Astrocyte of the cerebellum (primary cell): ENCODE results near the gene CHCHD1.

Experiments used
- DNase-seq: peaks from one replicate; pipeline ENCODE4 v3.0.0-alpha.2; 2011; ENCODE audit warnings: low read depth
- H3K4me3 ChIP-seq: 2 replicates; pipeline ENCODE4 v1.5.1; 2011; ENCODE audit warnings: mild to moderate bottlenecking, low read depth, low read length, moderate library complexity
- CTCF ChIP-seq: IDR thresholded peaks from 2 replicates; pipeline ENCODE4 v1.5.1; 2012; ENCODE audit warnings: low read length, low read depth, moderate library complexity, mild to moderate bottlenecking; ENCODE audit errors: missing control alignments
- in situ Hi-C: cut with HindIII; loops from 2 replicates; pipeline ENCODE4 v1.10.0; 2017; ENCODE audit warnings: low sequenced_read_pairs

Gene CHCHD1

DNA sequence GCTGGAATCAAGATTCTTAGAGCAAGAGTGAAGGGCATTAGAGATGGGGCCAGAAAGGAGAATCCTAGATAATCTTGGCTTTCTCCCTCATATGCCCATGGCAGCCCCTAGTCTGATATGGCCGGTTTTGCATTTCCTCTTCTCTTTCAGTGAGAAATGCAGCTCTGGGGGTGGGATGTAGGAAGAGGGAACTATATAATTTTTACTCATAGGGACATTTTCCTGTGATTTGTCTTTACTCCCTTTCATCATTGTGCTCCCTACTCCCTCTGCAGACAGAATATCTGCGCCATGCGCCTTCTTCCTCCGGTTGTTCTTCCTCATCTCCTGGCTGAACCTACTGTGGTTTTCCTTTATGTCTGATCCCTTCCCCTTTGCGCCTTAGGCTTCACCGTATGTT, 16.8 kb upstream of the CHCHD1 start:
- TF ChIP-seq CTCF: no peak
- no peak for DNase-seq
- H3K4me3 ChIP-seq: no peak overlapping the region
- in situ Hi-C loops: no loop called here

DNA sequence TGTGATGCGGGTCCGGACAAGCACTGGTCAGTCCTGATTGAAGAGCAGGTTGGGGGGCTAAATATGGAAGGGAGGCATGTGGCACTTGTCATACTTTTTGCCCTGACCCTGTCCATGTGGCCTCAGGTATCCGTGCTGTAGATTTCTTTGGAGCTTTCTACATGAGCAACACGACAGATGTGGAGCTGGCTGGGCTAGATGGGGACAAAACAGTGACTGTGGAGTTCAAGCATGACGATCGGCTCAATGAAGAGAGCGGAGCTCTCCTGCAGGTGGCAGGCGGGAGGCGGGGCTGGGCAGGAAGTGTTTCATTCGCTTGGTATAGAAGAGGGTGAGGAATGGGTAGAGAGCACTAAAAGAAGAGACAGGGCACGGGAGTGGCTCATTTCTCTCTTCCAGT, 13.0 kb upstream of the CHCHD1 start:
- no peak for TF ChIP-seq CTCF
- in situ Hi-C loops: no loop called here
- DNase-seq: no peak
- no peak overlapping the region for H3K4me3 ChIP-seq

DNA sequence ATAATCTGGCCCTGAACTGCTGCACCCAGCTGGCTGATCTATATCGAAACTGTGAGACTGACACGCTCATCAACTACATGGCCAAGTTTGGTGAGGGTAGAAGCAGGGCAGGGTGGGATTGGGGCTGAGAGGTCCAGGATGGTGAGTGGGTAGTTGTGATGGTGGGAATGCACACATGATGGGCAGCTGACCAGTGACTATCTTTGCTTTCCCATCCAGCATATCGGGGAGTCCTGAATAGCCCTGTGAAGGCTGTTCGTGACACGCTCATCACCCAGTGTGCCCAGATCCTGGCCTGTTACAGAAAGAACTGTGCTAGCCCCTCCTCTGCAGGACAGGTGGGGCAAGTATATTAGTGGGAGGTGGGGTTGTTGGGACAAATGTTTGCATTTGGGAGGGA, 12.5 kb upstream of the CHCHD1 start:
- H3K4me3 ChIP-seq: no peak overlapping the region
- in situ Hi-C loops: no loop called here
- TF ChIP-seq CTCF: no peak
- no peak for DNase-seq

DNA sequence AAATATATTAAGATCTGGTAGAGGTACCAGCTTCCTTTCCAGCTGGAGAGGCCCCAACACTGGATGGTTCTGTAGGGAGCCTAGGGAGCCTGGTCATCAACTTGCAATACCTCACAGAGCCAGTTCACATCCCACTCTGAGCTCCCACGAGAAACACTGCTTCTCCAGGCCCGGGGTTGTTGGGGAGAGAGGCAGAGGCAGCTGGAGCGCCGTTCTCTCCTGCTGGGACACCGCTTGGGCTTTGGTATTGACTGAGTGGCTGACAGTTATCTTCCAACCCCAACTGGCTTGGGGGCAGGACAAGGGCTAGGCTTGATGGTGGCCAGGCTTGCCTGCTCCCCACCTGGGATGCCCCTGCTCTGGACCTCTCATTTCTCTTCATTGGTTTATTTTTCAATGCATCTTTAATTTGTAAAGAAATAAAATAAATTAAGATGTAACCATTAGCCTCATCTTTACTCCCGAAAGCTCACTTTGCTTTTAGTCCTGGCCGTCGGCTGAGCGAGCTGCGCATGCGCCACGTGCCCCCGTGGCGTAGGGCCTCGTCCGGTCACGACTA, 10.0 kb upstream of the CHCHD1 start:
- no peak for TF ChIP-seq CTCF
- peak; percentile 49 for DNase-seq
- peak overlapping the region; percentile 78 for H3K4me3 ChIP-seq

GRCh38 chr10:73772281-73773151, 9.3 kb upstream of the CHCHD1 start:
- TF ChIP-seq CTCF: peak; percentile 7
- DNase-seq: no peak
- in situ Hi-C loops: no loop called here
- H3K4me3 ChIP-seq: peak overlapping the region; percentile 78

More for the DNA sequence above, 10.0 kb upstream of the CHCHD1 start:
- in situ Hi-C loops: no loop called here

DNA sequence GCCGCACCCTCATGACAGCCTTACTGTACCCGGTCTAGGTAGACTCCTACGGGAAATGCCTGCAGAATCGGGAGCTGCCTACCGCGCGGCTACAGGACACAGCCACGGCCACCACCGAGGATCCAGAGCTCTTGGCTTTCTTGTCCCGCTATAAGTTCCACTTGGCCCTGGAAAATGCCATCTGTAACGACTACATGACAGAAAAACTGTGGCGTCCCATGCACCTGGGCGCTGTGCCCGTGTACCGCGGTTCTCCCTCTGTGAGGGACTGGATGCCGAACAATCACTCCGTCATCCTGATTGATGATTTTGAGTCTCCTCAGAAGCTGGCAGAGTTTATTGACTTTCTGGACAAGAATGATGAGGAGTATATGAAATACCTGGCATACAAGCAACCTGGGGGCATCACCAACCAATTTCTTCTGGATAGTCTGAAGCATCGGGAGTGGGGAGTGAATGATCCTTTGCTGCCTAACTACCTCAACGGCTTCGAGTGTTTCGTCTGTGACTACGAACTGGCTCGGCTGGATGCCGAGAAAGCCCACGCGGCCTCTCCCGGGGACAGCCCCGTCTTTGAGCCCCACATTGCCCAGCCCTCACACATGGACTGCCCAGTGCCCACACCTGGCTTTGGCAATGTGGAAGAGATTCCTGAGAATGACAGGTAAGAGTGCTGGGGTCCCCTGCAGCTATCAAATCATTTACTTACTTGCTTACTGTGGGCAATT, 8.5 kb upstream of the CHCHD1 start:
- H3K4me3 ChIP-seq: peak overlapping the region; percentile 78
- TF ChIP-seq CTCF: no peak
- in situ Hi-C loops: no loop called here
- no peak for DNase-seq
